Transverse colon (tissue), 4 donors: ENCODE measurements around the gene TTLL4. TPM values are rescaled to one million over a fixed set of nuclear protein-coding genes. Genes with fewer than 3 reads are reported as not detected.

Experiments
- DNase-seq: peaks from one replicate; pipeline ENCODE4 v3.0.0-alpha.2; 2019
- H3K27ac ChIP-seq, 4 donors: fragments of 200-600 bp; sonication (generic); 2 replicates each; pipeline ENCODE4 v1.5.1; 2016 to 2018; ENCODE audit warnings: inconsistent platforms in 4 of 4
- H3K27me3 ChIP-seq: fragments of 200-600 bp; sonication (generic); 2 replicates; pipeline ENCODE4 v1.5.1; 2017; ENCODE audit warnings: inconsistent platforms
- H3K36me3 ChIP-seq, 4 donors: fragments of 200-600 bp; sonication (generic); 2 replicates each; pipeline ENCODE4 v1.5.1; 2017 to 2019; ENCODE audit warnings: inconsistent platforms in 4 of 4
- H3K4me1 ChIP-seq, 4 donors: fragments of 200-600 bp; sonication (generic); 2 replicates each; pipeline ENCODE4 v1.5.1; 2017 to 2020; ENCODE audit warnings: inconsistent platforms in 4 of 4
- H3K4me3 ChIP-seq, 4 donors: fragments of 200-600 bp; sonication (generic); 1 replicate in 1 of 4; 2 replicates in 3 of 4; pipeline versions ENCODE4 v1.5.1 to v1.6.1; 2017 to 2019; ENCODE audit warnings: inconsistent platforms in 4 of 4
- H3K9me3 ChIP-seq, 2 donors: fragments of 200-600 bp; sonication (generic); 2 replicates each; pipeline ENCODE4 v1.5.1; 2017 to 2019; ENCODE audit warnings: inconsistent platforms in 2 of 2
- EP300 ChIP-seq: sonication (generic); formaldehyde crosslinking; IDR thresholded peaks from one replicate; pipeline ENCODE4 v1.6.1; 2017; ENCODE audit warnings: antibody characterized with exemption, low read depth
- POLR2A ChIP-seq: fragments of 450-650 bp; IDR thresholded peaks from one replicate; pipeline ENCODE4 v1.6.1; 2016; ENCODE audit warnings: antibody characterized with exemption, mild to moderate bottlenecking, moderate library complexity
- POLR2AphosphoS5 ChIP-seq, 3 donors: sonication (generic); formaldehyde crosslinking; IDR thresholded peaks; one replicate each; pipeline ENCODE4 v1.6.1; 2016; ENCODE audit warnings: antibody characterized with exemption in 3 of 3
- WGBS, 2 donors: methylation state at CpG; one replicate each; pipeline ENCODE4 v1.1.5; 2018; ENCODE audit warnings: low coverage in 1 of 2; 5-methylcytosine and 5-hydroxymethylcytosine counted together
- in situ Hi-C, 4 donors: fragments of 200-750 bp; cut with MboI; loops; one replicate each; pipeline versions ENCODE4 v1.15.0 to v1.15.1; 2017; ENCODE audit warnings: low sequenced_read_pairs in 3 of 4, low pct_ligation_motif_present in 1 of 4, low pct_unique_long_range_greater_than_20kb in 1 of 4
- intact Hi-C: fragments of 100-400 bp; cut with DNase I; formaldehyde crosslinking; loops from one replicate; pipeline ENCODE4 v1.15.1; 2023; ENCODE audit warnings: low total_unique reads
- total RNA-seq, 4 donors: library from RNA; depleted of rRNA; stranded (reverse); fragments of >200 nt; gene quantifications; one replicate each; pipeline ENCODE4 v1.1.0, GENCODE V29; 2016
- TF ChIP-seq, protein P1 (sequence below), 5 experiments: fragments of 200-600 bp in 3 of 5; fragments of 450-650 bp in 2 of 5; sonication (generic) in 3 of 5; IDR thresholded peaks; 1 replicate in 2 of 5; 2 replicates in 3 of 5; pipeline ENCODE4 v1.5.1; 2016 to 2017; ENCODE audit warnings: antibody characterized with exemption in 5 of 5, inconsistent platforms in 3 of 5, mild to moderate bottlenecking in 2 of 5, moderate library complexity in 1 of 5

Gene TTLL4
- total RNA-seq, 4 donors from 2014 or later, result 6.0 to 26.0 (median 15.9) TPM

DNA sequence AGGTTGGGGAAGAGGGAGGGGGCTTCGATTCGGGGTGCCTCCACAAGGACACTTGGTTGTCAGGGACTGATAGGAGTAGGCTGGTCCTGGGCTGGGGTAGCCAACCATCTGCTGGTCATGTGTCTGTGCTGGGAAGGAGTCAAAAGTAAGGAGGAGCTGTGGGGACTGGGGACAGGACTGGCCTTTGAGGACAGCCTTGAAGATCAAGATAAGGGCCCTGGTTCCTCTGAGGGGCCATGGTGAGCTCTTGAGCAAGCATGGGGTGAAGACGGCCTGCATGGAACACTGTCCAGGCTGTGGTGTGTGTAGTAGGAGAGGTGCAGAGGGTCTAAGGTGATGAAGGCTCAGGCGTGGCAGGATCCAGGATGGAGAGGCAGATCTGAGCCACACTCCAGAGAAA, 73.1 kb downstream of the TTLL4 start:
- intact Hi-C loops (no loop called here), in situ Hi-C loops (no loop called here)
- no peak for DNase-seq
- H3K27me3 ChIP-seq, result no peaks in the 10 kb centered on the region
- H3K9me3 ChIP-seq, result no peaks in the 10 kb centered on the region
- H3K36me3 ChIP-seq, result no peaks in the 10 kb centered on the region
- H3K4me1 ChIP-seq, result peaks cover 10 to 39% (median 18%) of the 10 kb centered on the region in 4 donors
- H3K4me3 ChIP-seq, result peak overlapping the region in 1 of 4 donors; percentile 66
- WGBS, 2 donors, result 67 to 81% methylated on average over 2 to 4 of the region's 4 CpGs
- TF ChIP-seq, protein P1, sequence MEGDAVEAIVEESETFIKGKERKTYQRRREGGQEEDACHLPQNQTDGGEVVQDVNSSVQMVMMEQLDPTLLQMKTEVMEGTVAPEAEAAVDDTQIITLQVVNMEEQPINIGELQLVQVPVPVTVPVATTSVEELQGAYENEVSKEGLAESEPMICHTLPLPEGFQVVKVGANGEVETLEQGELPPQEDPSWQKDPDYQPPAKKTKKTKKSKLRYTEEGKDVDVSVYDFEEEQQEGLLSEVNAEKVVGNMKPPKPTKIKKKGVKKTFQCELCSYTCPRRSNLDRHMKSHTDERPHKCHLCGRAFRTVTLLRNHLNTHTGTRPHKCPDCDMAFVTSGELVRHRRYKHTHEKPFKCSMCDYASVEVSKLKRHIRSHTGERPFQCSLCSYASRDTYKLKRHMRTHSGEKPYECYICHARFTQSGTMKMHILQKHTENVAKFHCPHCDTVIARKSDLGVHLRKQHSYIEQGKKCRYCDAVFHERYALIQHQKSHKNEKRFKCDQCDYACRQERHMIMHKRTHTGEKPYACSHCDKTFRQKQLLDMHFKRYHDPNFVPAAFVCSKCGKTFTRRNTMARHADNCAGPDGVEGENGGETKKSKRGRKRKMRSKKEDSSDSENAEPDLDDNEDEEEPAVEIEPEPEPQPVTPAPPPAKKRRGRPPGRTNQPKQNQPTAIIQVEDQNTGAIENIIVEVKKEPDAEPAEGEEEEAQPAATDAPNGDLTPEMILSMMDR (IDR thresholded peaks at IDR 0.05), result no peak
- TF ChIP-seq EP300 (no peak), POLR2AphosphoS5 (IDR thresholded peaks at IDR 0.05) (no peak), POLR2A (no peak)
- peak overlapping the region in 1 of 4 donors; percentile 22 for H3K27ac ChIP-seq

DNA sequence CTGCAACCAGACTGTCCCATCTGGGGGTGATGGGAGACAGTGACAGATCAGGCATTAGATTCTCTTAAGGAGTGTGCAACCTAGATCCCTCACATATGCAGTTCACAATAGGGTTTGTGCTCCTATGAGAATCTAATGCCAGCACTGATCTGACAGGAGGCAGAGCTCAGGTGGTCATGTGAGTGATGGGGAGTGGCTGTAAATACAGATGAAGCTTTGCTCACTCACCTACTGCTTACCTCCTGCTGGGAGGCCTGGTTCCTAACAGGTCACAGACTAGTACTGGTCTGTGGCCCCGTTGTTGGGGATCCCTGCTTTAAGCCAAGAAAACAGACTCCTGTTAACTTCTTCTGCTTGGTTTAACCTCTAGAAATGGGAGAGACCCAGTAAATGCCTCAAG, 74.5 kb downstream of the TTLL4 start:
- WGBS, 2 donors, result 47% methylated on average over 1 of the region's 1 CpG; no CpG with 5 or more reads in 1 of the 2 donors
- no peak overlapping the region for H3K27ac ChIP-seq
- in situ Hi-C loops, result no loop called here

DNA sequence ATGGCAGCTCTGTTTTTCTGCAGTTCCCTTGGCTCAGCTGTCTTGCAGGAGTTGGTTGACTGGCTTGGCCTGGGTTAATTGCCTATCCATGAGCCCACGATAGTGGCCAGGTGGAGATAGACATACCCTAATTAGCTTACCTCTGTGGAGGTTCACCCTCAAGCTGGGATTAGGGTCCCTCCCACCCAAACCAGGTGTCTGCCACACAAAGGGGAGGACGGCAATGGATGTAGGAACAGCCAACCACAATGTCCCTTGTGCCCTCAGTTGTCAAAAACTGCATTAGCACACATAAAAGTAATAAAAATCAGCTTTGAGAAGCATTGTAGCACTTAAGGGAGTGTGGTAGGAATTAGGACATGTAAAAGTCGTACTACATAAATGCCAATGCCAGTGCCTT, 75.5 kb downstream of the TTLL4 start:
- Histone ChIP-seq H3K36me3 (no peaks in the 10 kb centered on the region), H3K27ac (no peak overlapping the region), H3K4me1 (peaks cover 6 to 32% (median 14%) of the 10 kb centered on the region in 4 donors), H3K9me3 (no peaks in the 10 kb centered on the region), H3K27me3 (no peaks in the 10 kb centered on the region), H3K4me3 (no peak overlapping the region)
- intact Hi-C loops, result no loop called here
- in situ Hi-C loops, result no loop called here
- 86 to 100% methylated on average over 1 to 3 of the region's 3 CpGs for WGBS, 2 donors
- TF ChIP-seq POLR2AphosphoS5 (IDR thresholded peaks at IDR 0.05) (no peak), POLR2A (no peak), EP300 (no peak)
- TF ChIP-seq, protein P1 (IDR thresholded peaks at IDR 0.05), result no peak
- no peak for DNase-seq

More for the DNA sequence above, 74.5 kb downstream of the TTLL4 start:
- Histone ChIP-seq H3K27me3 (no peaks in the 10 kb centered on the region), H3K9me3 (no peaks in the 10 kb centered on the region), H3K4me1 (peaks cover 10 to 39% (median 18%) of the 10 kb centered on the region in 4 donors), H3K36me3 (no peaks in the 10 kb centered on the region), H3K4me3 (no peak overlapping the region)
- intact Hi-C loops, result no loop called here
- TF ChIP-seq EP300, result no peak
- TF ChIP-seq, protein P1 (IDR thresholded peaks at IDR 0.05), result no peak
- TF ChIP-seq POLR2A, result no peak
- no peak for TF ChIP-seq POLR2AphosphoS5 (IDR thresholded peaks at IDR 0.05)
- peak; percentile 14 for DNase-seq

DNA sequence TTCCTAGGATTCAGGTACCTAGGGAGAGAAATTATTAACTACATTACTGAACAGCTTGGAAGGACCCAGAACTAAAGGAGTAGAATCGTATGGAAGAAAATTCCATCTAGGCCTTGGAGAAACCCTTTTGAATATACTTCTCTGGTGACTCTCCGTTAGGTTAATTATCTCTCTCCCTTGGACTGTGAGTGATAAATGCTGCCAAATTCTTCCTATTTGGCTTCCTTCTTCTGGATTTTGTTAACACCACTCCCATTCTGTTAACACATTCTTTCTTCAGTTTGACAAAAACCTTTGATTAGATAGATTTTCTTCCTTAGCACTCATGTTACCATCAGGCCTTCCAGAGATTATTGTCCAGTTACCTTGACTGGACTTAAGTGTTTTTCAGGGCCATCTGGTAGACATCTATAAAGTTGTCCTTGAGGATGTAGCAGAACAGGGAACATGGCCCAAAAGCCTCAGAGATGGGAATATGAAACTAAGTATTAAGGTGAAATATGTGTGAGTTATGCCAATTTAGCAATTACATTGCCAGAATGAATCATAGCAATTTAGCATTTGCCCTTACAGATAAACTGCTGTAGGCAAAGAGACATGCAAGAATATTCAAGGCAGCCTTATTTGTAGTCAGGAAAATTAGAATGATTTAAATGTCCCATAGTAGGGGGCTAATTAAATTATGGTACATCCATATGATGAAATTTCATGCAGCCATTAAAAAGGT, 78.1 kb downstream of the TTLL4 start:
- 92% methylated on average over 2 of the region's 2 CpGs for WGBS, 2 donors
- Histone ChIP-seq H3K27me3 (no peaks in the 10 kb centered on the region), H3K27ac (no peak overlapping the region), H3K9me3 (no peaks in the 10 kb centered on the region), H3K4me3 (no peak overlapping the region), H3K36me3 (no peaks in the 10 kb centered on the region), H3K4me1 (peaks cover 4 to 20% (median 7%) of the 10 kb centered on the region in 4 donors)
- intact Hi-C loops, result no loop called here
- TF ChIP-seq, protein P1 (IDR thresholded peaks at IDR 0.05), result no peak
- TF ChIP-seq POLR2AphosphoS5 (IDR thresholded peaks at IDR 0.05) (no peak), EP300 (no peak), POLR2A (no peak)
- in situ Hi-C loops, result no loop called here
- DNase-seq, result no peak
